ENCODE measurements around the gene BMP15. TPM values are rescaled to one million over a fixed set of nuclear protein-coding genes. Genes with fewer than 3 reads are reported as not detected.

Gene BMP15
- total RNA-seq (ENCODE audit: unreplicated experiment) = not detected
- long read RNA-seq = 0 reads

DNA sequence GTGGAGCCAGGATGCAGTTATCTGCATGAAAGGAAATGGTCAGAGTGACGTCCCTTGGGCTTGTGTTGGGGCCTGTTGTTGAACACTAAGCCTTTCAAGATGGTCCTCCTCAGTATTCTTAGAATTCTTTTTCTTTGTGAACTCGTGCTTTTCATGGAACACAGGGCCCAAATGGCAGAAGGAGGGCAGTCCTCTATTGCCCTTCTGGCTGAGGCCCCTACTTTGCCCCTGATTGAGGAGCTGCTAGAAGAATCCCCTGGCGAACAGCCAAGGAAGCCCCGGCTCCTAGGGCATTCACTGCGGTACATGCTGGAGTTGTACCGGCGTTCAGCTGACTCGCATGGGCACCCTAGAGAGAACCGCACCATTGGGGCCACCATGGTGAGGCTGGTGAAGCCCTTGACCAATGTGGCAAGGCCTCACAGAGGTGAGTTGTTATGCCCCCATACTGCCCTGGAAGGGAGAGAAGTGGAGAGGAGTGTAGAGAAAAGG lies at the start of gene BMP15:
Gene BMP15, plus strand, starts transcription at position 51 of the 492 bp plus-strand sequence. Its CDS starts 49 bp downstream, at position 100.
- Mint-ChIP-seq H3K27me3 (ENCODE audit: unreplicated experiment) (no peaks in the 10 kb centered on the region), H3K4me1 (ENCODE audit: low read depth, unreplicated experiment) (no peaks in the 10 kb centered on the region), H3K4me3 (ENCODE audit: unreplicated experiment) (no peak within 1 kb of the TSS), H3K36me3 (ENCODE audit: unreplicated experiment) (no peaks in the 10 kb centered on the region), H3K9me3 (ENCODE audit: unreplicated experiment) (no peaks in the 10 kb centered on the region), H3K27ac (ENCODE audit: unreplicated experiment) (no peak within 1 kb of the TSS)
- TF ChIP-seq, protein P1, sequence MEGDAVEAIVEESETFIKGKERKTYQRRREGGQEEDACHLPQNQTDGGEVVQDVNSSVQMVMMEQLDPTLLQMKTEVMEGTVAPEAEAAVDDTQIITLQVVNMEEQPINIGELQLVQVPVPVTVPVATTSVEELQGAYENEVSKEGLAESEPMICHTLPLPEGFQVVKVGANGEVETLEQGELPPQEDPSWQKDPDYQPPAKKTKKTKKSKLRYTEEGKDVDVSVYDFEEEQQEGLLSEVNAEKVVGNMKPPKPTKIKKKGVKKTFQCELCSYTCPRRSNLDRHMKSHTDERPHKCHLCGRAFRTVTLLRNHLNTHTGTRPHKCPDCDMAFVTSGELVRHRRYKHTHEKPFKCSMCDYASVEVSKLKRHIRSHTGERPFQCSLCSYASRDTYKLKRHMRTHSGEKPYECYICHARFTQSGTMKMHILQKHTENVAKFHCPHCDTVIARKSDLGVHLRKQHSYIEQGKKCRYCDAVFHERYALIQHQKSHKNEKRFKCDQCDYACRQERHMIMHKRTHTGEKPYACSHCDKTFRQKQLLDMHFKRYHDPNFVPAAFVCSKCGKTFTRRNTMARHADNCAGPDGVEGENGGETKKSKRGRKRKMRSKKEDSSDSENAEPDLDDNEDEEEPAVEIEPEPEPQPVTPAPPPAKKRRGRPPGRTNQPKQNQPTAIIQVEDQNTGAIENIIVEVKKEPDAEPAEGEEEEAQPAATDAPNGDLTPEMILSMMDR (IDR thresholded peaks at IDR 0.05; ENCODE audit: partially characterized antibody, unreplicated experiment) = no peak
- no peak for DNase-seq

- DNase-seq = no peak
These were observed 47.1 kb upstream of the BMP15 start for GRCh38 chrX:50863471-50863870.

GRCh38 chrX:50865311-50865710 lies 45.2 kb upstream of the BMP15 start:
- no peaks in the 10 kb centered on the region for H3K9me3 Mint-ChIP-seq (ENCODE audit: unreplicated experiment)
- no peaks in the 10 kb centered on the region for H3K4me1 Mint-ChIP-seq (ENCODE audit: low read depth, unreplicated experiment)
- TF ChIP-seq, protein P1 (IDR thresholded peaks at IDR 0.05; ENCODE audit: partially characterized antibody, unreplicated experiment) = no peak
- no peaks in the 10 kb centered on the region for H3K27me3 Mint-ChIP-seq (ENCODE audit: unreplicated experiment)
- no peaks in the 10 kb centered on the region for H3K36me3 Mint-ChIP-seq (ENCODE audit: unreplicated experiment)
- H3K27ac Mint-ChIP-seq (ENCODE audit: unreplicated experiment) = no peak overlapping the region
- no peak overlapping the region for H3K4me3 Mint-ChIP-seq (ENCODE audit: unreplicated experiment)
- DNase-seq = no peak

More at GRCh38 chrX:50863471-50863870, 47.1 kb upstream of the BMP15 start:
- TF ChIP-seq, protein P1 (IDR thresholded peaks at IDR 0.05; ENCODE audit: partially characterized antibody, unreplicated experiment) = no peak
- no peaks in the 10 kb centered on the region for H3K36me3 Mint-ChIP-seq (ENCODE audit: unreplicated experiment)
- no peak overlapping the region for H3K27ac Mint-ChIP-seq (ENCODE audit: unreplicated experiment)
- H3K9me3 Mint-ChIP-seq (ENCODE audit: unreplicated experiment) = no peaks in the 10 kb centered on the region
- H3K4me3 Mint-ChIP-seq (ENCODE audit: unreplicated experiment) = no peak overlapping the region
- no peaks in the 10 kb centered on the region for H3K4me1 Mint-ChIP-seq (ENCODE audit: low read depth, unreplicated experiment)
- no peaks in the 10 kb centered on the region for H3K27me3 Mint-ChIP-seq (ENCODE audit: unreplicated experiment)

DNA sequence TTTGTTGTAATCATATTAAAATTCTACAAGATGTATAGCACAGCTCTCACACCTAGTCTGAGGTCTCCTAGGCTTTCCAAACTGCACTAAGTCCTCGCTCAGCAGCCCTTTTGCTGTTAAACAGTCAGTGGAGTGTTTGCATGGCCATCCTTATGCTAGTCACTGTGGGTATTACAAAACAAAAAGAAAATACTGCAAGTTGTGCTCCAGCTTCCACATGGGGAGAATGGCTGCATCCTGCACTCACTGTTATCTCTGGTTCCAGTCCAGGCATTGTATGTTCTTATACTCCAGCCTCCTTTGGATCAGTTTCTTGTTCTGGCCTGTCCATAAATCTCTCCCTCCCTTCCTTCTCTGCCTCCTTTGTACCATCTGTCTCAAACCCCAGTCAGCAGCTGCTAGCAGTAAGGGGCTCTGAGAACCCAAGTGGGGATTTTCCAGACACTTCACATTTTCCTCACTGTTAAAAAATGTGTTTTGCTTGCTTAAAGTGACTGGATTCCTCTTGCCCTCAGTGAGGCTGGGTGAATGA lies 38.5 kb upstream of the BMP15 start:
- TF ChIP-seq, protein P1 (IDR thresholded peaks at IDR 0.05; ENCODE audit: partially characterized antibody, unreplicated experiment) = no peak
- Mint-ChIP-seq H3K4me3 (ENCODE audit: unreplicated experiment) (no peak overlapping the region), H3K27ac (ENCODE audit: unreplicated experiment) (no peak overlapping the region), H3K36me3 (ENCODE audit: unreplicated experiment) (no peaks in the 10 kb centered on the region), H3K27me3 (ENCODE audit: unreplicated experiment) (no peaks in the 10 kb centered on the region), H3K4me1 (ENCODE audit: low read depth, unreplicated experiment) (peaks cover 6% of the 10 kb centered on the region), H3K9me3 (ENCODE audit: unreplicated experiment) (no peaks in the 10 kb centered on the region)
- no peak for DNase-seq

GRCh38 chrX:50874876-50875275 lies 35.7 kb upstream of the BMP15 start:
- Mint-ChIP-seq H3K27ac (ENCODE audit: unreplicated experiment) (no peak overlapping the region), H3K36me3 (ENCODE audit: unreplicated experiment) (no peaks in the 10 kb centered on the region), H3K9me3 (ENCODE audit: unreplicated experiment) (no peaks in the 10 kb centered on the region), H3K27me3 (ENCODE audit: unreplicated experiment) (no peaks in the 10 kb centered on the region), H3K4me3 (ENCODE audit: unreplicated experiment) (no peak overlapping the region), H3K4me1 (ENCODE audit: low read depth, unreplicated experiment) (peaks cover 6% of the 10 kb centered on the region)
- DNase-seq = no peak
- TF ChIP-seq, protein P1 (IDR thresholded peaks at IDR 0.05; ENCODE audit: partially characterized antibody, unreplicated experiment) = no peak

All from glutamatergic neuron (in vitro differentiated cells).